Right lobe of liver (tissue), 6 donors: ENCODE measurements around the gene LILRB4. TPM values are rescaled to one million over a fixed set of nuclear protein-coding genes. Genes with fewer than 3 reads are reported as not detected.
A peak's percentile ranks its signal among the peaks of the same experiment; 100 is the strongest.
"Not testable (repeated sequence)": the region's sequence is repeated elsewhere in the genome, so short reads cannot be mapped to it uniquely, and the experiment has no call there.

Experiments
- ATAC-seq, 4 donors: fragments of 200-7000 bp; cut with Tn5 transposase; one replicate each; pipeline ENCODE4 v1.9.1; 2020; ENCODE audit warnings: mild to moderate bottlenecking in 4 of 4, moderate library complexity in 4 of 4
- DNase-seq, 3 donors: peaks; one replicate each; pipeline ENCODE4 v3.0.0-alpha.2; 2020
- H3K27ac ChIP-seq, 3 donors: fragments of 200-600 bp; one replicate each; pipeline ENCODE4 v1.8.0; 2022
- H3K27me3 ChIP-seq, 2 donors: fragments of 200-600 bp; one replicate each; pipeline ENCODE4 v1.8.0; 2022
- H3K36me3 ChIP-seq, 4 donors: fragments of 200-600 bp; sonication (generic) in 1 of 4; one replicate each; pipeline versions ENCODE4 v1.5.1 to v1.8.0; 2017 to 2022; ENCODE audit warnings: control low read depth in 1 of 4
- H3K4me1 ChIP-seq, 4 donors: fragments of 200-600 bp; sonication (generic) in 1 of 4; one replicate each; pipeline versions ENCODE4 v1.5.1 to v1.8.0; 2017 to 2022; ENCODE audit warnings: control low read depth in 1 of 4
- H3K4me3 ChIP-seq, 3 donors: fragments of 200-600 bp; one replicate each; pipeline ENCODE4 v1.8.0; 2022
- H3K9me3 ChIP-seq, 4 donors: fragments of 200-600 bp; sonication (generic) in 1 of 4; one replicate each; pipeline versions ENCODE4 v1.5.1 to v1.8.0; 2017 to 2022; ENCODE audit warnings: control low read depth in 1 of 4
- POLR2A ChIP-seq: fragments of 450-650 bp; IDR thresholded peaks from one replicate; pipeline ENCODE4 v1.6.1; 2017; ENCODE audit warnings: antibody characterized with exemption, mild to moderate bottlenecking
- WGBS: methylation state at CpG from one replicate; pipeline ENCODE4 v1.1.6; 2018; ENCODE audit warnings: low coverage, low lambda C conversion rate; ENCODE audit not compliant: insufficient coverage; ENCODE audit errors: missing lambda C conversion rate; 5-methylcytosine and 5-hydroxymethylcytosine counted together
- intact Hi-C, 2 donors: fragments of 100-400 bp; cut with DNase I; formaldehyde crosslinking; loops; one replicate each; pipeline versions ENCODE4 v1.11.2 to v1.14.1; 2022
- total RNA-seq, 6 experiments: library from RNA; depleted of rRNA in 2 of 6; stranded (reverse); fragments of >200 nt in 2 of 6; fragmentation: NEBNext Ultra II Directional in 3 of 6; extraction: Animal tissue kit (Norgen Biotek cat#: 25700) in 3 of 6; gene quantifications; one replicate each; pipeline versions ENCODE4 v1.1.0 to v1.2.4, GENCODE V29; 2016 to 2023
- TF ChIP-seq, protein P1 (sequence below), 4 donors: fragments of 200-600 bp in 3 of 4; fragments of 450-650 bp in 1 of 4; IDR thresholded peaks; one replicate each; pipeline versions ENCODE4 v1.5.1 to v1.8.0; 2016 to 2022; ENCODE audit warnings: antibody characterized with exemption in 4 of 4, mild to moderate bottlenecking in 2 of 4
- donor health status: DM: no; HTN: yes; CAD: no.
- donor health status: DM: no; HTN: no; CAD: no.
- donor health status: DM: no; HTN: no; CAD: no.
- donor health status: DM: no; HTN: yes; CAD: no.
- donor health status: DM: no; HTN: yes; CAD: no.

Gene LILRB4
- total RNA-seq, 6 experiments from 2014 or later, result 1.9 to 9.5 (median 2.5) TPM

DNA sequence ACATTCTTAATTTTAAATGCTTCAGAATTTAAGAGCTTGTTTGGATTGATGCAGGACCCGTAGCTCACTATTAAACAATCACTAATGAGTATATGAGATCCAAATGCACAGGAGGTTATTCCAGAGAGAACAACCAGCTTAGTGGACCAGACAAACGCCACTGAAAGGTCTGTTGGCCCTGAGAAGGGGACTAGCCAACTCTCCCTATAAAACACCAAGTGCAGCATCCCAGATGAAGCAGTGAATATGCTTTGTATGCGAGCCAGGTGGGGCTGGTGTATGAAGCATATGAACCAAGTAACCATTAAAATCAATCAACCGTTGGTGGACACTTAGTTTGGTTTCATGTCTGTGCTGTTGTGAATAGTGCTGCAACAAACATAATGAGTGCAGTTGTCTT is 42.3 kb upstream of the LILRB4 start:
- no peak for TF ChIP-seq POLR2A
- TF ChIP-seq, protein P1, sequence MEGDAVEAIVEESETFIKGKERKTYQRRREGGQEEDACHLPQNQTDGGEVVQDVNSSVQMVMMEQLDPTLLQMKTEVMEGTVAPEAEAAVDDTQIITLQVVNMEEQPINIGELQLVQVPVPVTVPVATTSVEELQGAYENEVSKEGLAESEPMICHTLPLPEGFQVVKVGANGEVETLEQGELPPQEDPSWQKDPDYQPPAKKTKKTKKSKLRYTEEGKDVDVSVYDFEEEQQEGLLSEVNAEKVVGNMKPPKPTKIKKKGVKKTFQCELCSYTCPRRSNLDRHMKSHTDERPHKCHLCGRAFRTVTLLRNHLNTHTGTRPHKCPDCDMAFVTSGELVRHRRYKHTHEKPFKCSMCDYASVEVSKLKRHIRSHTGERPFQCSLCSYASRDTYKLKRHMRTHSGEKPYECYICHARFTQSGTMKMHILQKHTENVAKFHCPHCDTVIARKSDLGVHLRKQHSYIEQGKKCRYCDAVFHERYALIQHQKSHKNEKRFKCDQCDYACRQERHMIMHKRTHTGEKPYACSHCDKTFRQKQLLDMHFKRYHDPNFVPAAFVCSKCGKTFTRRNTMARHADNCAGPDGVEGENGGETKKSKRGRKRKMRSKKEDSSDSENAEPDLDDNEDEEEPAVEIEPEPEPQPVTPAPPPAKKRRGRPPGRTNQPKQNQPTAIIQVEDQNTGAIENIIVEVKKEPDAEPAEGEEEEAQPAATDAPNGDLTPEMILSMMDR (IDR thresholded peaks at IDR 0.05), result no peak

DNA sequence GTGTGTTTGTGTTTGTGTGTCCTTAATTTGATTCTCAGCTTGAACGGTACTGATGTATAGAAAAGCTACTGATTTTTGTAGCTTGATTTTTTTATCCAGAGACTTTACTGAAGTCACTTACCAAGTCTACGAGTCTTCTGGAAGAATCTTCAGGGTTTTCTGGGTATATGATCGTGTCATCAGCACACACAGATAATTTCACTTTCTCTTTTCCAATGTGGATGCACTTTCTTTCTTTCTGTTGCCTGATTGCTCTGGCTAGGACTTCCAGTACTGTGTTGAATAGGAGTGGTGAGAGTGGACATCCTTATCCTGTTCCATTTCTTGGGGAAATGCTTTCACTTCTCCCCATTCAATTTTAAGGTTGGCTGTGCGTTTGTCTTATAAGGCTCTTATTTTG is 40.4 kb upstream of the LILRB4 start:
- peak in 1 of 4 donors; percentile 24 for ATAC-seq
- H3K4me3 ChIP-seq, result no peak overlapping the region
- H3K27me3 ChIP-seq, result no peaks in the 10 kb centered on the region
- WGBS, result 34% methylated on average over 4 of the region's 4 CpGs
- no peaks in the 10 kb centered on the region for H3K9me3 ChIP-seq
- TF ChIP-seq, protein P1 (IDR thresholded peaks at IDR 0.05), result no peak
- no peak for TF ChIP-seq POLR2A
- H3K27ac ChIP-seq, result no peak overlapping the region
- H3K4me1 ChIP-seq, result no peaks in the 10 kb centered on the region
- H3K36me3 ChIP-seq, result no peaks in the 10 kb centered on the region
- DNase-seq, result no peak
- intact Hi-C loops, result no loop called here

More for the DNA sequence above, 42.3 kb upstream of the LILRB4 start:
- ATAC-seq, result no peak
- H3K4me1 ChIP-seq, result no peaks in the 10 kb centered on the region
- H3K9me3 ChIP-seq, result no peaks in the 10 kb centered on the region
- no peak for DNase-seq
- no peaks in the 10 kb centered on the region for H3K27me3 ChIP-seq
- intact Hi-C loops, result no loop called here
- H3K4me3 ChIP-seq, result no peak overlapping the region
- H3K27ac ChIP-seq, result no peak overlapping the region
- no peaks in the 10 kb centered on the region for H3K36me3 ChIP-seq
- 64% methylated on average over 4 of the region's 4 CpGs for WGBS

DNA sequence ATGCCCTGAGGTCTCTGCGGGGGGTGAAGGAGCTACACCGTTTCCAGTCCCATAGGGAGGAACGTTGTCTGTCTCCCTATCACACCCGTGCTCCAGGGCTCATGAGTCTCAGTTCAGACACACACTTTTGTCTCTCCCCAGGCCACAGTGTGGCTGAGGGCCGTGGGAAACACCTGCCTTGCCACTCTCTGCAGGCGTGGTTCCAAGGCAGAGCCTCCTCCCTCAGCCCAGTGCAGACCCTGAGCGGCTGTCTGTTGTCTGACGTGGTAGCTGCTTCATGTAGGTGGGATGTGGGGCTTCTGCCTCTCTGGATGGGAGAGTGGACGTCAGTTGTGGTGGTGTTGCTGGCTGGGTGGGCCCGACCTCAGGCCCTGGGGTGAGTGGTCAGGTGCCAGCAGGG is 38.6 kb upstream of the LILRB4 start:
- peak in 1 of 4 donors; percentile 44 for ATAC-seq
- H3K4me1 ChIP-seq, H3K27me3 ChIP-seq, H3K27ac ChIP-seq, H3K4me3 ChIP-seq, H3K9me3 ChIP-seq, H3K36me3 ChIP-seq, intact Hi-C loops, DNase-seq: not testable (repeated sequence)
- WGBS, result no CpG with 5 or more reads among the region's 10 CpGs

DNA sequence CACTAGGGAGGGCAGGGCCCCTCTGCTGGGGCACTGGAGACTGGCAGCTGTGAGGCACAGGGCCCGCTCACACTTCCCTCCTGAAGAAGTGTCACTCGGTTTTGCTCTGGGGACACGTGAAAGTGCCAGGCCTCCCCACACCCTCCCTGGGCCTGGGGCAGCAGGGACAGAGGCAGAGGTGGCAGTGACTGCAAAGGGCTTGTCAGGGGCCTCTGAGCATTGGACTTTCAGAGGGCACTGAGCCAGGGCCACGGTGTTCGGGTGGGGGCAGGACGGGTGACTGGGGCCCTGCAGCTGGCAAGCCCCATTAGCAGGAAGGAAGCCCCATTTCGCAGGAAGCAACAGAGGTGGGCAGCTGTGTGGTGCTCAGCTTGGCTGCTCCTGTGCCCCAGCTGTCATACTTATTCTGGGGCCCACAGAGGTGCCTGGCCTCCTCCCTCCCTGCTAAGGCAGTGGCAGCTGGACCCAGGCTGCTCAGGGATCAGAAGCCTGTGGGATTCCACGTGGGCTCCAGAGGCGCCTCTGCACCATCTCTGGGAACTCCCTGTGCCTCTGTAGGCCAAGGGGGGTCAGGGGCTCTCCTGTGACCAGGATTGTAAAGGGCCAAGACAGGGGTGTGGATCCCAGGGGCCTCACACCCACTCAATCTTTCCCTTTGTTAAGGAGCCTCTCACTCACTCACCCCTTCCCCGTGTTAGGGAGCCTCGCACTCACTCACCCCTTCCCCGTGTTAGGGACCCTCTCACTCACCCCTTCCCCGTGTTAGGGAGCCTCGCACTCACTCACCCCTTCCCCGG is 37.7 kb upstream of the LILRB4 start:
- H3K4me3 ChIP-seq, intact Hi-C loops, H3K9me3 ChIP-seq, DNase-seq, H3K27ac ChIP-seq, H3K27me3 ChIP-seq, H3K4me1 ChIP-seq, H3K36me3 ChIP-seq: not testable (repeated sequence)
- ATAC-seq, result peak in 2 of 4 donors; percentile 18 to 37
- WGBS, result 73% methylated on average over 6 of the region's 15 CpGs

DNA sequence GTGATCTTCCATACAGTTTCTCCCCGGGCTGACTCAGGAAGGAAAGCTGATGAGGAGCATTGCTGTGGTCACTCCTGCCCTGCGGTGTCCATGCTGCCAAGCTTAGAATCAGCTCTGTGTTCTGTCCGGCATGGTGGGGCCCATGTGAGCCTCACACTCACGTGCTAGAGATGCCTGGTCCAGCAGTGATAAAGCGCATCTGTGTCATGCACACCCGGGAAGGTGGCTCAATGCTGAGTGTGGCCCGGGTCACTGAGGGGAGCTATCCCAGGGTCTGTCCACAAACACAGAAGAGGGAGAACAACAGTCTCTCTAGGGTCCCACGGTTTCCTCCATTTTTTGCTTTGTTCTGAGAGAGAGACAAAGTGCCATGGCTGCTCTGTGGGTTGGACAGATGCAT is 36.0 kb upstream of the LILRB4 start:
- ATAC-seq (no peak), DNase-seq (no peak)
- H3K36me3 ChIP-seq, result no peaks in the 10 kb centered on the region
- no peaks in the 10 kb centered on the region for H3K4me1 ChIP-seq
- no peak overlapping the region for H3K4me3 ChIP-seq
- WGBS, result 20% methylated on average over 5 of the region's 8 CpGs
- intact Hi-C loops, result no loop called here
- no peak overlapping the region for H3K27ac ChIP-seq
- no peaks in the 10 kb centered on the region for H3K9me3 ChIP-seq
- TF ChIP-seq, protein P1 (IDR thresholded peaks at IDR 0.05), result no peak
- no peak for TF ChIP-seq POLR2A
- no peaks in the 10 kb centered on the region for H3K27me3 ChIP-seq

DNA sequence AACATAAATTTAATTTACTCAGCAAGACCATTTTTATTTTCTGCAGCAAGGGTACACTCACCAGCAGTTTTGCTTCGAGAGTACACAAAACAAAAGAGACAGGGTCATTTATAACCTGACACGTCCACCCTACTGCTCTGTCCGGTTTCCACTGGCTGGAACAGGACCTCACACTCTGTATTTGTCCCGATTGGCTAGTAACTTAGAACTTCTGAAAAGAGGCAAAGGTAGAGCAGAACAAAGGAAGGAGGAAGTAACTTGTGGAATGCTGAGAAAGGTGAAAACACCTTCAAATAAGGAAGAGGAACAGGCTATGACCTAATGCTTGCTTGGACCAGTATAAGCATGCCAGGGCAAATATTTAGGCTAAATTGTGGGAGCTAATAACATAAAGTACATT is 34.9 kb upstream of the LILRB4 start:
- WGBS, result 32% methylated on average over 4 of the region's 4 CpGs

DNA sequence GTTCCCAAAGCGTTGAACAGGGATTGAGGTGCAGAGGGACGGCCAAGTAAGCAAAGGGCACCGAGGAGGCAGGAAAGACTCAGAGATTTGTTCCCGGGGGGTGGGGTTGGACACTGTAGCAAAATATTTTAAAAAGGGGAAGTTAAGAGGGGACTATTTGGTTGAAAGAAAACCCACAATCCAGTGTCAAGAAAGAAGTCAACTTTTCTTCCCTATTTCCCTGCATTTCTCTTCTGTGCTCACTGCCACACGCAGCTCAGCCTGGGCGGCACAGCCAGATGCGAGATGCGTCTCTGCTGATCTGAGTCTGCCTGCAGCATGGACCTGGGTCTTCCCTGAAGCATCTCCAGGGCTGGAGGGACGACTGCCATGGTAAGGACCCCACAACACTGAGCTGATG is 32.5 kb upstream of the LILRB4 start, which contains the start of gene LILRB1:
LILRB1 (plus strand) TSS at position 223 of the 400 bp plus-strand sequence. CDS start 590 bp downstream, outside the sequence.
- H3K36me3 ChIP-seq, H3K9me3 ChIP-seq, DNase-seq, intact Hi-C loops, H3K27me3 ChIP-seq, H3K27ac ChIP-seq, H3K4me1 ChIP-seq: not testable (repeated sequence)
- peak in 3 of 4 donors; percentile 26 to 60 (median 37) for ATAC-seq
- peak within 1 kb of the TSS in 1 of 3 donors; percentile 18 for H3K4me3 ChIP-seq
- 48% methylated on average over 9 of the region's 9 CpGs for WGBS

More for the DNA sequence above, 34.9 kb upstream of the LILRB4 start:
- H3K27me3 ChIP-seq, H3K9me3 ChIP-seq, H3K4me1 ChIP-seq, H3K27ac ChIP-seq, DNase-seq, H3K36me3 ChIP-seq, H3K4me3 ChIP-seq, ATAC-seq, intact Hi-C loops: not testable (repeated sequence)
